K562 (cell line): ENCODE results near the gene FARP1. TPM values are rescaled to one million over a fixed set of nuclear protein-coding genes. Genes with fewer than 3 reads are reported as not detected.

Experiments used
- ZBED1 ChIP-seq: IDR thresholded peaks from 2 replicates; pipeline ENCODE4 v1.6.1; 2014
- ZBTB40 ChIP-seq, 2 experiments: fragments of 450-650 bp in 1 of 2; sonication (generic) in 1 of 2; formaldehyde crosslinking in 1 of 2; IDR thresholded peaks; 2 replicates each; pipeline versions ENCODE4 v1.7.1 to v1.9.0; 2016 to 2022; ENCODE audit warnings: inconsistent platforms in 1 of 2, mild to moderate bottlenecking in 1 of 2, missing genetic modification reagents in 1 of 2
- ZNF175 ChIP-seq: fragments of 200-800 bp; sonication (Bioruptor generic); IDR thresholded peaks from 2 replicates; pipeline ENCODE4 v1.6.1; 2016; ENCODE audit warnings: low read depth, mild to moderate bottlenecking, missing genetic modification characterization, missing compliant biosample characterization
- polyA plus RNA-seq, 8 experiments: library from polyadenylated mRNA; depleted of rRNA in 4 of 8; stranded (reverse) in 5 of 8; unstranded in 3 of 8; fragments of >200 nt; fragmentation: Nextera tagmentation in 2 of 8; fragmentation: Illumina TruSeq in 1 of 8; extraction: Ambion mirVana in 2 of 8; extraction: Trizol in 1 of 8; gene quantifications; 2 replicates each; pipeline versions ENCODE4 v1.2.1 to v1.2.3, GENCODE V29; 2011 to 2014; ENCODE audit warnings: inconsistent platforms in 1 of 8, missing spikeins in 1 of 8
- total RNA-seq, 7 experiments: library from RNA; depleted of rRNA in 6 of 7; stranded (reverse); fragments of >200 nt in 6 of 7; fragmentation: Illumina TruSeq in 2 of 7; extraction: Trizol in 2 of 7; gene quantifications; 2 replicates each; pipeline versions ENCODE4 v1.2.1 to v1.2.3, GENCODE V29; 2011 to 2021; ENCODE audit warnings: low replicate concordance in 1 of 7
- TF ChIP-seq, protein P1 (sequence below): fragments of 450-650 bp; IDR thresholded peaks from 2 replicates; pipeline ENCODE4 v1.7.0; 2016; ENCODE audit warnings: borderline replicate concordance
- TF ChIP-seq, protein P2 (sequence below): fragments of 450-650 bp; IDR thresholded peaks from 2 replicates; pipeline ENCODE4 v1.6.1; 2018; ENCODE audit not compliant: partially characterized antibody
- TF ChIP-seq, protein P3 (sequence below): fragments of 250-450 bp; sonication (Bioruptor Pico); IDR thresholded peaks from 2 replicates; pipeline ENCODE4 v1.5.1; 2021; ENCODE audit warnings: mild to moderate bottlenecking

Gene FARP1
- total and polyA plus RNA-seq, 9 of the 15 experiments (the other 6 are each of a cell fraction or from before 2014, with no cell fraction given), result 0.03 to 0.29 (median 0.05) TPM; not detected in 3

DNA sequence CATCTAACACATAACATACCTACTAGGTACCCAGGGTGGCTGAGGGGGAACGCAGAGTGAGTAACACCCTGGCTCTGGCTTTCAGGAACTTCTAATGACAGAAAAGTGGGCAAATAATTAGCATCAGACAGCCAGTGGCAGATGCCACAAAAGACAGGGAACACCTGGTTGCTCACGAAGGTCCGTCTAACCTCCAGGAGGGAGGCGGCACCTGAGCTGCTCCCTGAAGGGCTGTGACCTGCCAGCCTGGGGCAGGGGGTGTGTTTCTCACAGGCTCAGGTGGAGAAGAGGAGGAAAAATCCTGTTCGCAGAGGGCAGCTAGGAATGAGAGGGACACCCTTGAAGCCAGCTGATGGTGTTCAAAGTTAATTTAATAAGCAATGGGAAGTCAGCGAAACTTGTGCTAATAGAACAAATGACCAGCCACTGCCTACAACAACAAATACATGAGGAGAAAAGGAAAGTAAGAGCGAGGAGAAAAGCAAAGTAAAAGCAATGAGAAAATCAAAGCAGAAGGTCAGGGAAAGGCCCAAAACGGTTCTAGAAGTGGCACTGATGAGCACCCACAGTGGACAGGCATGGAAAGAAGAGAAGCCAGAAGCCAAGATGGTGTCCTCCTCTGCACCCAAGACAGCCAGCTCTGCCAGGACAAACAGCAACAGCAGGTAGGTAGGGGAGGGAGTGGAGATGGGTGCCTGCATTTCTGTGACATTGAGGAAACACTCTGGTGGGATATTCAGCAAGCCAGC, 346.7 kb downstream of the FARP1 start (continued):
- no peak for TF ChIP-seq ZBTB40 (IDR thresholded peaks at IDR 0.05)
- no peak for TF ChIP-seq ZBTB40 (CRISPR knock-in tag; IDR thresholded peaks at IDR 0.05)
- TF ChIP-seq, protein P1, sequence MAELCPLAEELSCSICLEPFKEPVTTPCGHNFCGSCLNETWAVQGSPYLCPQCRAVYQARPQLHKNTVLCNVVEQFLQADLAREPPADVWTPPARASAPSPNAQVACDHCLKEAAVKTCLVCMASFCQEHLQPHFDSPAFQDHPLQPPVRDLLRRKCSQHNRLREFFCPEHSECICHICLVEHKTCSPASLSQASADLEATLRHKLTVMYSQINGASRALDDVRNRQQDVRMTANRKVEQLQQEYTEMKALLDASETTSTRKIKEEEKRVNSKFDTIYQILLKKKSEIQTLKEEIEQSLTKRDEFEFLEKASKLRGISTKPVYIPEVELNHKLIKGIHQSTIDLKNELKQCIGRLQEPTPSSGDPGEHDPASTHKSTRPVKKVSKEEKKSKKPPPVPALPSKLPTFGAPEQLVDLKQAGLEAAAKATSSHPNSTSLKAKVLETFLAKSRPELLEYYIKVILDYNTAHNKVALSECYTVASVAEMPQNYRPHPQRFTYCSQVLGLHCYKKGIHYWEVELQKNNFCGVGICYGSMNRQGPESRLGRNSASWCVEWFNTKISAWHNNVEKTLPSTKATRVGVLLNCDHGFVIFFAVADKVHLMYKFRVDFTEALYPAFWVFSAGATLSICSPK, result no peak
- TF ChIP-seq ZBED1, result no peak
- TF ChIP-seq ZNF175 (CRISPR knock-in tag), result no peak
- TF ChIP-seq, protein P2, sequence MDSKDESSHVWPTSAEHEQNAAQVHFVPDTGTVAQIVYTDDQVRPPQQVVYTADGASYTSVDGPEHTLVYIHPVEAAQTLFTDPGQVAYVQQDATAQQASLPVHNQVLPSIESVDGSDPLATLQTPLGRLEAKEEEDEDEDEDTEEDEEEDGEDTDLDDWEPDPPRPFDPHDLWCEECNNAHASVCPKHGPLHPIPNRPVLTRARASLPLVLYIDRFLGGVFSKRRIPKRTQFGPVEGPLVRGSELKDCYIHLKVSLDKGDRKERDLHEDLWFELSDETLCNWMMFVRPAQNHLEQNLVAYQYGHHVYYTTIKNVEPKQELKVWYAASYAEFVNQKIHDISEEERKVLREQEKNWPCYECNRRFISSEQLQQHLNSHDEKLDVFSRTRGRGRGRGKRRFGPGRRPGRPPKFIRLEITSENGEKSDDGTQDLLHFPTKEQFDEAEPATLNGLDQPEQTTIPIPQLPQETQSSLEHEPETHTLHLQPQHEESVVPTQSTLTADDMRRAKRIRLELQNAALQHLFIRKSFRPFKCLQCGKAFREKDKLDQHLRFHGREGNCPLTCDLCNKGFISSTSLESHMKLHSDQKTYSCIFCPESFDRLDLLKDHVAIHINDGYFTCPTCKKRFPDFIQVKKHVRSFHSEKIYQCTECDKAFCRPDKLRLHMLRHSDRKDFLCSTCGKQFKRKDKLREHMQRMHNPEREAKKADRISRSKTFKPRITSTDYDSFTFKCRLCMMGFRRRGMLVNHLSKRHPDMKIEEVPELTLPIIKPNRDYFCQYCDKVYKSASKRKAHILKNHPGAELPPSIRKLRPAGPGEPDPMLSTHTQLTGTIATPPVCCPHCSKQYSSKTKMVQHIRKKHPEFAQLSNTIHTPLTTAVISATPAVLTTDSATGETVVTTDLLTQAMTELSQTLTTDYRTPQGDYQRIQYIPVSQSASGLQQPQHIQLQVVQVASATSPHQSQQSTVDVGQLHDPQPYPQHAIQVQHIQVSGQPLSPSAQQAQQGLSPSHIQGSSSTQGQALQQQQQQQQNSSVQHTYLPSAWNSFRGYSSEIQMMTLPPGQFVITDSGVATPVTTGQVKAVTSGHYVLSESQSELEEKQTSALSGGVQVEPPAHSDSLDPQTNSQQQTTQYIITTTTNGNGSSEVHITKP, result no peak
- TF ChIP-seq, protein P3, sequence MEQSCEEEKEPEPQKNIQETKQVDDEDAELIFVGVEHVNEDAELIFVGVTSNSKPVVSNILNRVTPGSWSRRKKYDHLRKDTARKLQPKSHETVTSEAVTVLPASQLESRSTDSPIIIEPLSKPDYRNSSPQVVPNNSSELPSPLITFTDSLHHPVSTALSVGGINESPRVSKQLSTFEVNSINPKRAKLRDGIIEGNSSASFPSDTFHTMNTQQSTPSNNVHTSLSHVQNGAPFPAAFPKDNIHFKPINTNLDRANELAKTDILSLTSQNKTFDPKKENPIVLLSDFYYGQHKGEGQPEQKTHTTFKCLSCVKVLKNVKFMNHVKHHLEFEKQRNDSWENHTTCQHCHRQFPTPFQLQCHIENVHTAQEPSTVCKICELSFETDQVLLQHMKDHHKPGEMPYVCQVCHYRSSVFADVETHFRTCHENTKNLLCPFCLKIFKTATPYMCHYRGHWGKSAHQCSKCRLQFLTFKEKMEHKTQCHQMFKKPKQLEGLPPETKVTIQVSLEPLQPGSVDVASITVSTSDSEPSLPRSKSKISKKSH (CRISPR knock-in tag), result no peak
